Glomerular endothelial cell (primary cell): ENCODE measurements around the gene RNF212. TPM values are rescaled to one million over a fixed set of nuclear protein-coding genes. Genes with fewer than 3 reads are reported as not detected.

Source experiments
- DNase-seq: peaks from one replicate; pipeline ENCODE4 v3.0.0-alpha.2; 2011; ENCODE audit warnings: low read depth, low spot score; ENCODE audit errors: extremely low read depth
- total RNA-seq: library from RNA; depleted of rRNA; stranded (reverse); fragments of >200 nt; gene quantifications from 2 replicates; pipeline ENCODE4 v1.2.3, GENCODE V29; 2015

The RNF212 gene
- total RNA-seq, 1 donor from 2014 or later, result 4.9 TPM

GRCh38 chr4:1115528-1116293 is 2.3 kb upstream of the RNF212 start:
- DNase-seq, result no peak

- DNase-seq, result no peak
Measured at GRCh38 chr4:1112821-1113182, 562 bp downstream of the RNF212 start.

GRCh38 chr4:1112174-1112820 is 1.1 kb downstream of the RNF212 start:
- no peak for DNase-seq

- no peak for DNase-seq
Measured at GRCh38 chr4:1111259-1111809, 2.0 kb downstream of the RNF212 start.

GRCh38 chr4:1109898-1110506 is 3.4 kb downstream of the RNF212 start:
- DNase-seq, result no peak

GRCh38 chr4:1109333-1109732 is 4.0 kb downstream of the RNF212 start:
- DNase-seq, result no peak

GRCh38 chr4:1105662-1106061 is 7.7 kb downstream of the RNF212 start:
- no peak for DNase-seq

GRCh38 chr4:1105067-1105466 is 8.3 kb downstream of the RNF212 start:
- DNase-seq, result no peak

GRCh38 chr4:1104647-1105046 is 8.7 kb downstream of the RNF212 start:
- no peak for DNase-seq

- no peak for DNase-seq
Measured at GRCh38 chr4:1099684-1100335, 13.6 kb downstream of the RNF212 start.

- no peak for DNase-seq
Measured at GRCh38 chr4:1099270-1099669, 14.1 kb downstream of the RNF212 start.

GRCh38 chr4:1098311-1098925 is 14.9 kb downstream of the RNF212 start:
- DNase-seq, result no peak

- no peak for DNase-seq
Measured at GRCh38 chr4:1097553-1097952, 15.8 kb downstream of the RNF212 start.

- no peak for DNase-seq
Measured at GRCh38 chr4:1096841-1097240, 16.5 kb downstream of the RNF212 start.

GRCh38 chr4:1094336-1094690 is 19.1 kb downstream of the RNF212 start:
- no peak for DNase-seq

GRCh38 chr4:1093391-1094335 is 19.7 kb downstream of the RNF212 start:
- no peak for DNase-seq

- no peak for DNase-seq
Measured at GRCh38 chr4:1092983-1093361, 20.4 kb downstream of the RNF212 start.

- DNase-seq, result no peak
Measured at GRCh38 chr4:1092026-1092982, 21.1 kb downstream of the RNF212 start.

GRCh38 chr4:1091561-1091995 is 21.8 kb downstream of the RNF212 start:
- no peak for DNase-seq
